GM23248 (cell line): ENCODE measurements around the gene CRB3.

ENCODE experiments used
- EZH2 ChIP-seq: fragments of 200-600 bp; sonication (generic); IDR thresholded peaks from 2 replicates; pipeline ENCODE4 v1.6.1; 2018; ENCODE audit warnings: antibody characterized with exemption, mild to moderate bottlenecking; ENCODE audit not compliant: insufficient read depth, poor library complexity, severe bottlenecking
- EZH2phosphoT487 ChIP-seq: fragments of 200-600 bp; sonication (generic); IDR thresholded peaks from 2 replicates; pipeline ENCODE4 v1.6.1; 2018; ENCODE audit warnings: antibody characterized with exemption, moderate library complexity, mild to moderate bottlenecking, low read depth; ENCODE audit not compliant: insufficient read depth

- TF ChIP-seq EZH2 (no peak), EZH2phosphoT487 (no peak)
These were observed 52.1 kb downstream of the CRB3 start for GRCh38 chr19:6516018-6516658.
